GM15510 (cell line): ENCODE data around the gene VCAM1.

ENCODE experiments used
- POLR2A ChIP-seq: IDR thresholded peaks from 3 replicates; pipeline ENCODE4 v1.6.1; 2011; ENCODE audit warnings: borderline replicate concordance; ENCODE audit not compliant: insufficient read length; ENCODE audit errors: extremely low read depth

Gene VCAM1

DNA sequence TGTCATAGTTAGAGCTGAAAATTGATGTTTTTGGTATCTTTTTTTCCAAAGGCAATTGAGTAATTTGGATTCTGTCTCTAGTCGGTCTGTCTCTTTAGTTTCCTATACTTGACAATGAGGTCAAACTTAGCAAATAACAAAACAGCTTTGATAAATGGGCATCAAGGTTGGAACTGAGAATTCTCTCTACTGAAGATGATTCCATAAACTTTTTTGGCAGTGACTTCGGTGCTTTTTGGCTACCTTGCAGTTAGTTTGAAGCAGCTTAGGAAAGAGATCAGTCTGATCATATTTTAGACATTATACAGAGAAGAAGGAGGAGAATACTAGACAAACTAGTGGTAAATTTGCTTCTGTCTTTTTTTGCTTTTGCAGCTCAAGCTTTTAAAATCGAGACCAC, 559 bp downstream of the VCAM1 start:
- TF ChIP-seq POLR2A = no peak

GRCh38 chr1:100720751-100721150, 1.2 kb downstream of the VCAM1 start:
- TF ChIP-seq POLR2A = no peak

DNA sequence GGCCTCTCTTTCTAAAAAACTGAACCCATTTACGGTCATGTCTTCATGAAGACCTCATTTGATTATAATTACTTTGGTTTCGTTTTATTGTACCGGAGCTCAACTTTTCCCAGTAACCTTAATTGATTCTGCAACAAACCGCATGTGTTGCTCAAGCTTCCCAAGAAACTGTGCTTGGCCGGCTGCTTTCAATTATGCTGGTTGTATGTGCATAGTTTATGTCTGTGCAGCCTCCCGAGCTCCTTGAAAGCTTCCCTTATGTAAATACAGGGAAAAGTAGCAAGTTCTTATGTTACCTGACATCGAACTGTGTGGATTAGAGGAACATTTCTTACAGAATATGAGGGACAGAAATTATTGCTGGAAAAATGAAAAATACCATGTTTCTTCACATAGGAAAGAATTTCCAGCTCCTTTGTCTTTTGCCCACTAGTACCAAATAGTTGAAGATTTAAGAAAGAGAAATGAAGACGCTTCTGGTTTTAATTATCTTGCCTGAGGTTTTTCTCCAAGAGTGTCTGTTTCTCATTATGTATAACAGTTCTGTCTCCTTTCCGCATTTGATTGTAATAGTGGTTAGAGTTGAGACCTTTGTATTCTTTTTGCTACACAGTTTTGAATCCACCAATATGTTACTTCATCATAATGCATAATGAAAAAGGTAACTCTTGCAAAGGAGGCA, 2.1 kb downstream of the VCAM1 start:
- TF ChIP-seq POLR2A = no peak

DNA sequence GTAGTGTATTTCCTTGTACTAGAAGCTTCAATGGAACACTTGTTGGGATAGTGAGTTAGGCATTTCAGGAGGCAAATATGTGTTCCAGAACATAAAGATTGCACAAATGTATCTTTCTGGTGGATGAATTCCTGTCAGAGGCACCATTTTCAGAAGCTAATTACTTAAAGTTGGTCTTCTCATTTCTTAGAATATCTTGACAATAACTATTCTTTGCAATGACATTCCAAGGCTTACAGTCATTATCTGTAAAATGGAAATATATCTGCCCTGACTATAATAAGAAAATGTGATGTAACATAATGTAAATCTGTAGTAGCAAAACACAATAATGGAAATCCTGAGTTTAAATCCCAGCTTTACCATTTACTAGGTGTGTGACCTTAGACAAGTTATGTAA, 2.7 kb downstream of the VCAM1 start:
- no peak for TF ChIP-seq POLR2A

DNA sequence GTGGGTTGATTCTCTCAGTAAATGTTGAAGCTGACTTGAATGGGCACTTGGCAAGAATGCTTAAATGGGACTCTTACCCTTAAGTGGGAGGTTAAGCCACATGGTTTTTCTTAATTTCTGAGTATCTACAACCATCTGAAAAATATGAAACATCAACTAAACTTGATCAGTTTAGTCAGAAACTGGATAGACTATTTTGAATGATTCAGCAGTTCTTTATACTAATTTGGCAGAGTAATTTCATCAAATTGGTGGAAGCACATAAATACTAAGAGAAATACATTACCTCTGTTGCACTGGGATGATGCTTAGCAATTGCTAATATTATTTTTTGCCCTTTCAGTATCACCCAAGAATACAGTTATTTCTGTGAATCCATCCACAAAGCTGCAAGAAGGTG, 4.7 kb downstream of the VCAM1 start:
- TF ChIP-seq POLR2A = no peak

GRCh38 chr1:100730130-100730529, 10.6 kb downstream of the VCAM1 start:
- no peak for TF ChIP-seq POLR2A

- no peak for TF ChIP-seq POLR2A
These were observed 11.8 kb downstream of the VCAM1 start for GRCh38 chr1:100731309-100731708.

- no peak for TF ChIP-seq POLR2A
These were observed 12.2 kb downstream of the VCAM1 start for GRCh38 chr1:100731758-100732157.

GRCh38 chr1:100734676-100735075, 15.1 kb downstream of the VCAM1 start:
- TF ChIP-seq POLR2A = no peak

GRCh38 chr1:100735244-100735643, 15.7 kb downstream of the VCAM1 start:
- no peak for TF ChIP-seq POLR2A

GRCh38 chr1:100736324-100736723, 16.8 kb downstream of the VCAM1 start:
- TF ChIP-seq POLR2A = no peak

GRCh38 chr1:100736746-100737145, 17.2 kb downstream of the VCAM1 start:
- no peak for TF ChIP-seq POLR2A

DNA sequence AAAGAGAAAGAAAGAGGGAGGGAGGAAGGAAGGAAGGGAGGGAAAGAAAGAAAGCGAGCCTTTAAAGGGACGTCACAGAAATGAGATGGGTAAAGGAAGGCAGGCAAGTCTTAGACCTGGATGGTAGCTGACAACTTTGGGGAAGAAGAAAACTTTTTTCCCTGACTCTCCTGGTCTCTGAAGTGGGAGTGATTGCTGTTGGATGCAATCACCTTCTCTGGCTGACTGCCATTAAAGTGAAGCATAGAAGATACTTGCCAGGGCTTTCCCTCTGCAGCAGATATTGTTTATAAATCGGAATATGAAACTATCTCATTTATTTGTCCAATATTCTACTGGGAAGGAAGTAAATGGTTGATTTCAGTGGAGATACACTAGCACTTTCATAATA, 27.0 kb downstream of the VCAM1 start:
- TF ChIP-seq POLR2A = no peak

DNA sequence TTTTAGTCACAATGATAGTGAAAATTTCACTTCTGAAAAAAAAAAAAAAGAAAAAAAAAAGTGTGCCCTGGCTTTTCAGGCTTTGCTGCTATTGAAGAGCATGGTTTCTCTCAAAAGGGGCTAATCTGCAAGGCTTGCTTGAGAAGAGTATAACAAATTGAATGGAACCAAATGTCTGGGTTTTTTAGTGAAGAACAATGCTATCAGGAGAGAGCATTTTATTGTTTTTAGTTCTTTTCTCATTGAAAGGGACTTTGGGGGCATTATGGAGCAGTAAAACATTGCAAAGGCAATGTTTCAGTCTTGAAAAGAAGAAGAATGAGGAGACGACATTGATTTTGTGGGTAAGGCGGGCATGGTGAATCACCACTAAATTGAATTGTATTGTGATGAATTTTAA, 28.2 kb downstream of the VCAM1 start:
- no peak for TF ChIP-seq POLR2A

DNA sequence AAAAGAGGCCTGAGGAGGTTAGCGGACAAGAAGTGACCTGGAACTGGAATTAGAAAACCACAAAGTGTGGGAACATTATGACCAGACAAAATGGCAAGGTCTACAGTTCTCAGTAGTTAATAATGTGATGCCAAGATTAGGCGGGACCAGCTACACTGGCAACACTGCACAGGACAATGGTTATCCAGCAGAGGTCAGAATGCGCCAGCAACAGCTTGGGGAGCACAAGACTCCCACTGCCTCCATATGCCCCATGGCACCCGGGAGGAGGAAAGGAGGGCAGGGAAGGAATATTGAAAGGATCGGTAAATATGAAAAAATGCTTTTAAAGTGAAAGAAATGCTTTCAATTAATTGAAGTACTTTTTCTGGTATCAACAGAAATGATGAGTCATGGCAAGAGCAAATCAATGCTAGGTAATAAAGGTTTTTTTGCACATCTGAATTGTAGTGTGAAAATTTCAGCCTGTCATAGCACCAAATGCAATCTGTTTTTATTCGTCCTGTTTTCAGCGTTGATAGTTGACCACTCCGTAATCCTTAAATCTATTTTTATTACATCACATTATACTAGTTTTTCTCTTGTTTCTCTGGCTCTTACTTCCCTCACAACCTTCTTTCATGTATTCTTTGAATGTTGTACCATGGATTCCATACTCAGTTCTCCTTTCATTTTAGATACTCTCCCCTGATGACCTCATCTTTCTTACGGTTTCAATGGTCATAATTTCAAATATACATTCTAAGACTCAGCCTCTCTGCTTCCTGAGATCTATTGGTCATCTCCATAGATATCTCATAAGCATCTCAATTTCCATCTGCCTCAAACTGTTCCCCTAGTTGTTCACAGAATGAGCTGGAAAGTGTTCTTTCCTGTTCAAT, 30.7 kb downstream of the VCAM1 start:
- no peak for TF ChIP-seq POLR2A

DNA sequence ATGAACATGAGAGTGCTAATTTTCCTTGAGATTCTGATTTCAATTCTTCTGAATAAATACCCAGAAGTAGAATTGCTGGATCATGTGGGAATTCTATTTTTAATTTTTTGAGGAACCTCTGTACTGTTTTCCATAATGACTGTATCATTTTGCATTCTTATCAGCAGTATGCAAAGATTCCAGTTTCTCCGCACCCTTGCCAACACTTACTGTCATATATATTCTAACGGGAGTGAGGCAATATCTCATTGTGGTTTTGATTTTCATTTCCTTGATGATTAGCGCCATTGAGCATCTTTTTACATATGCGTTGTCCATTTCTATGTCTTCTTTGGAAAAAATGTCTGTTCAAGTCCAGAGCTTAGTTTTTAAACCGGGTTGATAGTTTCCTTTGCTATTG, 33.2 kb downstream of the VCAM1 start:
- TF ChIP-seq POLR2A = no peak

DNA sequence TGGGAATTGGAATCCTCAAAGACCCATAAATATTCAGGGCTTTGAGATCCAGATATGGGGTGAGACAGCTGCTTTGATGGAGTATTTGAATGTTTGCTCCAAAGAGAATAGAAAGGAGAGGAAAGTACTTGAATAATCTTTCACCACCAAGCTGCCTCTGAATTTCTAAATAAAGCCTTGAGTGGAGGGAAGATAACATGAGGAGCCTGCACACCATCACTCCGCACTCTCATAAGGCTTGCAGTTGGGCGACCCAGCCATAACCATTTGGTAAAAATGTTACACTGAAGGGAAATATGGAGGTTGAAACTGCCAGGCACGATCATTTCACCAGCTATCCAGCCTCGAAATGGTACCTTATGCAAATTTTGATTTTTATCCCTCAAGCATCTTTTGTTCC, 38.4 kb downstream of the VCAM1 start:
- no peak for TF ChIP-seq POLR2A

GRCh38 chr1:100759188-100759587, 39.6 kb downstream of the VCAM1 start:
- no peak for TF ChIP-seq POLR2A
